Endometrium (tissue), 2 donors: ENCODE results near the gene RABGAP1L.
"Not testable (repeated sequence)": the region's sequence is repeated elsewhere in the genome, so short reads cannot be mapped to it uniquely, and the experiment has no call there.

Experiments
- FAIRE-seq: peaks from 2 replicates; lab custom pipeline; 2012; peaks lifted over from hg19 to GRCh38; lab: Jason Lieb, UNC
- donor health status: control.
- donor health status: control.

RABGAP1L gene

GRCh38 chr1:174883409-174883808 is 724.1 kb downstream of the RABGAP1L start:
- FAIRE-seq, result no peak

DNA sequence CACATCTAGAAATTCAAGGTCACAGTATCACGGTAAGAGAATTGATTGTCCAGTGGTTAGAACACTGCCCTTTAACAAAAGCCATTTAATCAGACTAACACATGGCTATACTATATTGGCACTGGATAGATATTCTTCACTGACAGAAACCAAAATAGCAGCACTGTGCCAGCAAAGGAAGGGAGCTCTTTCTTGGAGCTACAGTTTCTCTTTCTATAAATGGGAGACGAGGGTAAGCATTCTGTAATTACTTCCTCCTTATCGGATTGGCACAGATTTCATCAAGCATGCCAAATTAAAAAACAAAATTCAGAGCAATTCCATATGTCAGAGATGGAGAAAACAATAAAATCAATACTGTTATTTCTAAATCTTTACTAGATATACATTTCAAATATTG is 724.7 kb downstream of the RABGAP1L start:
- no peak for FAIRE-seq

- FAIRE-seq, result no peak
Measured at GRCh38 chr1:174884566-174884965, 725.2 kb downstream of the RABGAP1L start.

DNA sequence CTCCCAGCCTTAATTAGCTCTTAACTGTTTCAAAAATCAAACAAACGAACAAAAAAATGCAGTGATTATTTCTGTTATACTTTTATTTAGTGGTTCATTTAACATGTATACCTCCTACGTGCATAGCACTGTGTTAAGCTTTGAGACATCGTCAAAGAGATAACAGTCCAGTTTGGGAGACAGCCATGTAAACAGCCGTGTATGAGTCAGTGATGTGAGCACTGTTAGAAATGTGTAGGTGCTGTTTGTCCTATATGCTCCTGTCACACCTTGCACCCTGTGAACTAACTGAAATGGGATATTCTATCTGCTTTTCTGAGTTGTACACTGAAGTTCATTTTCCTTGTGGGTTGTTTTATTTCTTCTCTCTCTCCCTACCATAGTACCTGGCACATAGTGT is 730.7 kb downstream of the RABGAP1L start:
- FAIRE-seq, result no peak

DNA sequence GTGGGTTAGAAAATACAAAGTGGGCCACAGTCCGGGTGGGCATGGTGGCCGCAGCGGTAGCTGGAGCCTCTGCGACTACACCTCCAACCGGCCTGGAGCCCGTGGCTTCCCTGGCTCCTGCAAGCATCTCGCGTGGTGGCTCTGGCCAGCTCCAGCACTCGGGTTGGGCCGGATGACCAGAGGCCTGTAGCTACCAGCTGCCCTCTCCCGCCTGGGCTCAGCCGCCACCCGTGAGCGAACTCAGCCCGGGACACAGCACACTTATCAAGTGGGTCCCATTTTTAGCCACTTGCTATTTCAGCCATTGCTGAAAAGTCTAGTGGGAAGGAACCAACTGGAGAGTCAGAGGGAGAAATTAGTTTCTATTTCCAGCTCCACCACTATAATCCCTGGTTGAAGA is 732.7 kb downstream of the RABGAP1L start:
- FAIRE-seq, result no peak

- FAIRE-seq, result no peak
Measured at GRCh38 chr1:174894117-174894762, 734.9 kb downstream of the RABGAP1L start.

DNA sequence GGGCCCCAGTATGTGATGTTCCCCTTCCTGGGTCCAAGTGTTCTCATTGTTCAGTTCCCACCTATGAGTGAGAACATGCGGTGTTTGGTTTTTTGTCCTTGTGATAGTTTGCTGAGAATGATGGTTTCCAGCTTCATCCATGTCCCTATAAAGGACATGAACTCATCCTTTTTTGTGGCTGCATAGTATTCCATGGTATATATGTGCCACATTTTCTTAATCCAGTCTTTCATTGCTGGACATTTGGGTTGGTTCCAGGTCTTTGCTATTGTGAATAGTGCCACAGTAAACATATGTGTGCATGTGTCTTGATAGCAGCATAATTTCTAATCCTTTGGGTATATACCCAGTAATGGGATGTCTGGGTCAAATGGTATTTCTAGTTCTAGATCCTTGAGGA is 736.3 kb downstream of the RABGAP1L start:
- FAIRE-seq, result not testable (repeated sequence)

DNA sequence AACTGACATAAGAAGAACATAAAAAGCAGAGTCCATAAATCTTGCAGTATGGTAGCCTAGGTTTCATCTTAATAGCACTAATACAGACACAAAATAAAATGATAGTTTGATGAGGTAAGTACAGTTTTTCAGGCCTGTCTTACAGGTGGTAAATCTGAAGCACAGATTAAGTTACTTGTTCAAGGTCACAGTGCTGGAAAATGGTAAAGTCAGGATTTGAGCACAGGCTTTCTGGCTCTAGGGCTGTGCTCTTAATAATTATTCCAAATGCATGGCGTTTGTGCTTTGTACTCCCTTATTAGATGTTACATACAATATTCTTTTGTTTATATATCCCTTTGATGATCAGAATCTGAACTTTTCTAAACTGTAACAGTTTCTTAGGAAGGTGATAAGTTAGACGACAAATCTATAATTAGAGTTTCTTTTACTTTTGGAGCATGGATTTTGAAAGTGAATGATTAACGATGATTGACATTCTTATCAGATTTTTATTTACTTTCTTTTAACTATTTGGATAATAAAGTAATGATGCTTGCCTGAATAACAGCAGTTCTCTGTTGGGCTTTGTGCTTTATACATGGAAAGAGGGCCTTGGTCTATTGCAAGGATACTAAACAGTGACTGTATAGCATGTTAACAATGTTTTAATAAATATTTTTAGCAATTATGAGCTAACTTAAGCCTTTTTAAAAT is 738.9 kb downstream of the RABGAP1L start:
- no peak for FAIRE-seq

DNA sequence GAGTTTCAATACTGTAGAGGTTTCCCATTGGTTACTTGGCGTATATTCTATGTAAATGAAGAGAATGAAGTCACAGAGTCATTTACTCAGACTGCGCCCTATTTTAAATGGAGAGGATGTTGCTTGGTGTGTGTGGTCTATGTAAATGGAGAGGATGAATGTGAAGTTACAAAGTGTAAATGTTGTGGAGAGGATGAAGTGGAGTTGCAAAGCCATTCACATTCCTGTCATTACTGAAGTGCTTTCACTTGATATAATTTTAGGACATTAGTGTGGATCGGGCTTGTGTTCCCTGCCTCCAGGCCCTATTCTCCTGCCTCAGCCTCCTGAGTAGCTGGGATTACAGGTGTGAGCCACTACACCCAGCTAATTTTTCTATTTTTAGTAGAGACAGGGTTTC is 741.0 kb downstream of the RABGAP1L start:
- FAIRE-seq, result no peak

GRCh38 chr1:174902531-174903099 is 743.3 kb downstream of the RABGAP1L start:
- no peak for FAIRE-seq

DNA sequence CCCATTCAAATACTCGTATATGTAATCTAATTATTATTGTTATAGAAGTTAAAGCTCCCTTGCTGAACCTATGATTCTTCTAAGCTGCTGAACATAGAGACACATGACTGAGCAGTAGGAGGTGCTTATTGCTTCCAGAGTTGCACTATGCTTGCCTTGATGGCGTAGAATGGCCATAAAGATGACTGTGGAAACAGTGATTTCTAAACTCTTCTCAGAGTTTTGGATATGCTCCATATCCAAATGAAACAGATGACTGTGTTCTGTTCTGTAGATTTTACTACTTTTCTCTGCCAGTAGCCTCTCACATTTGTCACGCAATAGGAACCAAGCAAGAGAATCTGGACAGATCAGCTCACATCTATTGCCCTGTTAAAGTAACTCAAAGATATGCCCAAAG is 752.3 kb downstream of the RABGAP1L start:
- no peak for FAIRE-seq

DNA sequence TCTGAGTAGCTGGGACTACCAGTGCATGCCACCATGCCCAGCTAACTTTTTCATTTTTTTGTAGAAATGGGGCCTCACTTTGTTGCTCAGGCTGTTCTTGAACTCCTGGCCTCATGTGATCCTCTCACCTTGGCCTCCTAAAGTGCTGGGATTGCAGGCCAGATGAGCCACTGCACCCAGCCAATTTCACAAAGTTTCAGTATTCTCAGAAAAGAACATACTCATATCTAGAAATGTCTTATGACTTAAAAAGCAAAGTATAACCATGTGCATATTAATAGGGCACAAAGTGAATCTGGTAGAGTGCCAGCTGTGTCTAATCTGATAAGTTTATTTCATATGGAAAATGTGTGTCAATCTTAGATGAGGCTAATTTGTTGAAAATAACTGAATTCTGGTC is 752.9 kb downstream of the RABGAP1L start:
- FAIRE-seq, result no peak

GRCh38 chr1:174913225-174913903 is 754.0 kb downstream of the RABGAP1L start:
- FAIRE-seq, result no peak

- no peak for FAIRE-seq
Measured at GRCh38 chr1:174914991-174915390, 755.7 kb downstream of the RABGAP1L start.

DNA sequence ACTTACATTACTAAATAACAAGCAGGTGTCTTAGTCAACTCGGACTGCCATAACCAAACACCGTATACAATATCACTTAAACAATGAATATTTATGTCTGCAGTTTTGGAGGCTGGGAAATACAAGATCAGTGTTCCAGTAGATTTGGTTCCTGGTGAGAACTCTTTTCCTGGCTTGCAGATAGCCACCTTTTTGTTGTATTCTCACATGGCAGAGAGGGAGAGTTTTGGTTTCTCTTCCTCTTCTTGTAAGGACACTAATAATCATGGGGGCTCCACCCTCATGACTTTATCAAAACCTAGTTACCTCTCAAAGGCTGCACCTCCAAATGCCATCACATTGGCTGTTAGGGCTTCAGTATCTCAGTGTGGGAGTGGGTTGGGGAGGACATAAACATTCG is 757.5 kb downstream of the RABGAP1L start:
- no peak for FAIRE-seq

DNA sequence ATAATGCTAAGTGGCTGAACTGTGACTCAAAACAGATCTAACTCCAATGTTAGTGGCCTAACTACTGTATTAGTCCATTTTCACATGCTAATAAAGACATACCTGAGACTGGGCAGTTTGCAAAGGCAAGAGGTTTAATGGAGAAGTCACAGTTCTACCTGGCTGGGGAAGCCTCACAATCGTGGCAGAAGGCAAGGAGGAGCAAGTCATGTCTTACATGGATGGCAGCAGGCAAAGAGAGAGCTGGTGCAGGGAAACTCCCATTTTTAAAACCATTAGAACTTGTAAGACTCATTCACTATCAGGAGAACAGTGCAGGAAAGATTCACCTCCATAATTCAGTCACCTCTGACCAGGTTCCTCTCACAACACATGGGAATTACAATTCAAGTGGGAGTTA is 760.8 kb downstream of the RABGAP1L start:
- FAIRE-seq, result no peak

- no peak for FAIRE-seq
Measured at GRCh38 chr1:174922121-174922520, 762.8 kb downstream of the RABGAP1L start.

DNA sequence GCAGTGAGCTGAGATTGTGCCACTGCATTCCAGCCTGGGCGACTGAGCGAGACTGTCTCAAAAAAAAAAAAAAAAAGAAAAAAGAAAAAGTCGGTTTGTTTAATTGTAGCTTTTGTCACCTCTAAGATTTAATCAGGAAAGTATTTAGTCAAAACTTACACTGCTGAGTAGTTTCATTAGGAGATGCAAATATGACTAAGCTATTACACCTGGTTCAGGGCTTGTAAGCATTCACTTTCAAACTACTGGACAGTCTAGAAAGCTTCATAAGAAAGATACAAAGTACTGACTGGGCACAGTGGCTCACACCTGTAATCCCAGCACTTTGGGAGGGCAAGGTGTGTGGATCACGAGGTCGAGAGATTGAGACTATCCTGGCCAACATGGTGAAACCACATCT is 764.5 kb downstream of the RABGAP1L start:
- no peak for FAIRE-seq

- FAIRE-seq, result no peak
Measured at GRCh38 chr1:174928541-174928940, 769.2 kb downstream of the RABGAP1L start.

- no peak for FAIRE-seq
Measured at GRCh38 chr1:174931214-174931613, 771.9 kb downstream of the RABGAP1L start.

- no peak for FAIRE-seq
Measured at GRCh38 chr1:174932587-174932986, 773.3 kb downstream of the RABGAP1L start.

- FAIRE-seq, result no peak
Measured at GRCh38 chr1:174935961-174936727, 776.8 kb downstream of the RABGAP1L start.
